Effector CD8-positive, alpha-beta T cell (primary cell): Measurements from ENCODE around the gene ZFAND2A.
"Not testable (repeated sequence)": the region's sequence is repeated elsewhere in the genome, so short reads cannot be mapped to it uniquely, and the experiment has no call there.

Source experiments
- DNase-seq: peaks from one replicate; lab custom pipeline; 2025; lab: John Stamatoyannopoulos, UW

Gene ZFAND2A

GRCh38 chr7:1175597-1175966 lies 15.6 kb upstream of the ZFAND2A start:
- no peak for DNase-seq

GRCh38 chr7:1174881-1175596 lies 15.0 kb upstream of the ZFAND2A start:
- DNase-seq: no peak

GRCh38 chr7:1174002-1174401 lies 14.0 kb upstream of the ZFAND2A start:
- DNase-seq: no peak

- DNase-seq: no peak
These were observed 12.9 kb upstream of the ZFAND2A start for GRCh38 chr7:1172666-1173523.

- not testable (repeated sequence) for DNase-seq
These were observed 11.5 kb upstream of the ZFAND2A start for GRCh38 chr7:1171516-1171915.

- DNase-seq: no peak
These were observed 10.9 kb upstream of the ZFAND2A start for GRCh38 chr7:1170741-1171501.

- DNase-seq: peak; percentile 96
These were observed 9.7 kb upstream of the ZFAND2A start for GRCh38 chr7:1169409-1170368.

GRCh38 chr7:1168422-1168821 lies 8.4 kb upstream of the ZFAND2A start:
- DNase-seq: no peak

GRCh38 chr7:1164436-1164835 lies 4.4 kb upstream of the ZFAND2A start:
- no peak for DNase-seq

GRCh38 chr7:1163121-1163520 lies 3.1 kb upstream of the ZFAND2A start:
- no peak for DNase-seq

GRCh38 chr7:1160670-1161021 lies 650 bp upstream of the ZFAND2A start:
- DNase-seq: no peak

- not testable (repeated sequence) for DNase-seq
These were observed 765 bp downstream of the ZFAND2A start for GRCh38 chr7:1159231-1159630.

GRCh38 chr7:1158203-1159126 lies 1.5 kb downstream of the ZFAND2A start:
- no peak for DNase-seq

- no peak for DNase-seq
These were observed 3.0 kb downstream of the ZFAND2A start for GRCh38 chr7:1156782-1157535.

- not testable (repeated sequence) for DNase-seq
These were observed 3.9 kb downstream of the ZFAND2A start for GRCh38 chr7:1155818-1156781.

- DNase-seq: no peak
These were observed 5.7 kb downstream of the ZFAND2A start for GRCh38 chr7:1154172-1154739.

GRCh38 chr7:1152492-1152891 lies 7.5 kb downstream of the ZFAND2A start:
- DNase-seq: no peak
